GM18526 (cell line): ENCODE data around the gene NCKAP5.

ENCODE experiments used
- POLR2A ChIP-seq: IDR thresholded peaks from 3 replicates; pipeline ENCODE4 v1.6.1; 2011; ENCODE audit not compliant: insufficient read length; ENCODE audit errors: extremely low read depth

Gene NCKAP5

GRCh38 chr2:132774189-132774588, 794.1 kb downstream of the NCKAP5 start:
- TF ChIP-seq POLR2A = no peak

DNA sequence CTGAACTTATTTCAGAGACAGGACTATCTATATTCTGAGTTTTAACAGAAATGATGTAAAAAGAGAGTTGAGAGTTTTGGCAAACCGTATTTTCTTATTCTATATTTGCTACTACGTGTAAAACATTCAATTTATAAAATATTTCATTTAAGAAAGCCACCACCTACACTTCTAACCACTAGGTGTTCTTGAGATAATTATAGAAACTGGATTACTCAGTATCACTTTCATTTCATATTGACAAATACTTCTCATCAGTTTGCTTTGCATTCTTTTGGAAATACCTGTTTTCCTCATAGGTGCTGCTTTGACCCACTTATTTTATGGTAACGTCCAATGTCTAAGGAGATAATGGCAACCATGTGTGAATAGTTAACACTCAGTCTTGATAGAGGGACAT, 794.9 kb downstream of the NCKAP5 start:
- no peak for TF ChIP-seq POLR2A

DNA sequence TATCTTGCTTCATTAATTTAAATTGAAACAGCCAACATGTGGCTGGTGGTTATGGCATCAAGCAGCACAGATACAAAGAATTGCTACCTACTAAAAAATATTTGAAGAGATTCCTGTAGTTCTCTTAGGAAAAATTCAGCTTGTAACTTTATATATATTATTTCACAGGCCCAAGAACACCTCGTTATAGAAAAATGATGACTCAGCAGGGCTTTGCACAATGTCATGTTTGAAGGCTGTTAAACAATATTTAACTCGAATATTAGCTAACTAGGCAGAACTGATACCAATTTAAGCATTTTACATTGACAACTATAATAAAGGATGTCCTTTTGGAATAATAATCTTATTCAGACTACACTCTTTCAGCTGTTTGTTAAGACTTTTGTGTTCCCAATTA, 795.9 kb downstream of the NCKAP5 start:
- TF ChIP-seq POLR2A = no peak

GRCh38 chr2:132766573-132766972, 801.7 kb downstream of the NCKAP5 start:
- no peak for TF ChIP-seq POLR2A

DNA sequence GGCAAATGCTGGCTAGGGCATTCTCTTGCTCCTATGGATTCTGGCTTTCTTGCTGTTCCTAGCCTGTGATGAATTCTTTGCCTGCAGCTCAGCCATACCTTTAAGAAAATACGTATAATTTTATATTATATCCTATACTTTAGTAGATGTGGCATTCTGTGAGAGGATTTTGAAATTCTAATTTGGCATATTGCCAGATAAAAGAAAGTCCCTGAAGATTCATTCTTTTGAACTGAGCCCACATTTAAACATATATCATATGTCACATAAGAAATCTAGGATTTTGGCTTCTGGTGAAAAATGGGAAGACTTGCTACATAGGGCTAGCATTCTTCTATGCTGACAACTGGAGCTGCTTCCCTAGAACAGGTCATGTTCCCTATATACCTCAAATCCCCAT, 806.8 kb downstream of the NCKAP5 start:
- no peak for TF ChIP-seq POLR2A

- TF ChIP-seq POLR2A = no peak
These were observed 807.3 kb downstream of the NCKAP5 start for GRCh38 chr2:132760971-132761370.

DNA sequence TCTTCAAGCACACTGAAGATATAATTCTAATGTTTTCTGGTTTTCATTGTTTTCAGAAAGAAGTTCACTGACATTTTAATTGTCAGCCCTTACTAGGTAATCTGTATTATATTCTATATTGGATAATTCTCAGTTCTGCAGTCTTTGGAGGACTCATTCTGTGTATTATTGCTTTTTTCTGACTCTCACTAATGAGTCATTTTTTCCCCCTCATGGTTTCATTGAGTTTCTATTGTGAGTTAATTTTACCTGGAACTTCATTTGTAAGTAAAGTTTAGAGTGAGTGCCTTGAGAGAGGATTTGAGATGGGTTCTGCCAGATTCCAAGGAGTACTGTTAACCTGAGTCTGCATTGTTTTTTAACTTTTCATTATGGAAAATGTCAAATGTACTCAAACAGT, 807.9 kb downstream of the NCKAP5 start:
- TF ChIP-seq POLR2A = no peak

GRCh38 chr2:132758995-132759394, 809.3 kb downstream of the NCKAP5 start:
- no peak for TF ChIP-seq POLR2A

GRCh38 chr2:132757676-132758075, 810.6 kb downstream of the NCKAP5 start:
- TF ChIP-seq POLR2A = no peak

DNA sequence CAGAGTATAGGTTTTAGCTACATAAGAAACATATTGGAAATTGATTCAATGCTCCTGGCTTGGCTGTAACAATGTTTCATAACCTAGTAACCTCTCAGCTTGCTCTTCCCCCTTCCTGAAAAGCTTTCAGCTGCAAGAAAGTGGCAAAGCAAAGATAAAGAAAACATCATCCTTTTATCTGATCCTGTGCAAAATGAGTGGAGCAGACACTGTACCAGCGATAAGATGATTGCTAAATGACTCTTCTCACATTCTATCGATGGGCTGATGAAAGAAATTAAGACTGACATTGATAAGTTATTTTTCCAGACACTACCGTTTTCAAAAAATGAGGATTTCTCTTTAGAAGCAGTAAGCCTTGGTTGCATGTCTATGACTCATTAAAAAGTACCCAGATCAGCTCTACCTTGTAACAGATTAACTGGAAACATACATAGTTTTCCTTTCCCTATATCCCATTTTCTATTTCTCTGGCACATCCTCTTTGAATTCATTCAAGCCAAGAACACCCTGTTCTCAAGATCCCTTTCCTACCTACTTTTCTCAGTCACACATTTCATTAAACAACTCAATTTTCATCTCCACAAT, 811.2 kb downstream of the NCKAP5 start:
- no peak for TF ChIP-seq POLR2A

- TF ChIP-seq POLR2A = no peak
These were observed 813.3 kb downstream of the NCKAP5 start for GRCh38 chr2:132754867-132755472.

- TF ChIP-seq POLR2A = no peak
These were observed 813.9 kb downstream of the NCKAP5 start for GRCh38 chr2:132754392-132754791.

DNA sequence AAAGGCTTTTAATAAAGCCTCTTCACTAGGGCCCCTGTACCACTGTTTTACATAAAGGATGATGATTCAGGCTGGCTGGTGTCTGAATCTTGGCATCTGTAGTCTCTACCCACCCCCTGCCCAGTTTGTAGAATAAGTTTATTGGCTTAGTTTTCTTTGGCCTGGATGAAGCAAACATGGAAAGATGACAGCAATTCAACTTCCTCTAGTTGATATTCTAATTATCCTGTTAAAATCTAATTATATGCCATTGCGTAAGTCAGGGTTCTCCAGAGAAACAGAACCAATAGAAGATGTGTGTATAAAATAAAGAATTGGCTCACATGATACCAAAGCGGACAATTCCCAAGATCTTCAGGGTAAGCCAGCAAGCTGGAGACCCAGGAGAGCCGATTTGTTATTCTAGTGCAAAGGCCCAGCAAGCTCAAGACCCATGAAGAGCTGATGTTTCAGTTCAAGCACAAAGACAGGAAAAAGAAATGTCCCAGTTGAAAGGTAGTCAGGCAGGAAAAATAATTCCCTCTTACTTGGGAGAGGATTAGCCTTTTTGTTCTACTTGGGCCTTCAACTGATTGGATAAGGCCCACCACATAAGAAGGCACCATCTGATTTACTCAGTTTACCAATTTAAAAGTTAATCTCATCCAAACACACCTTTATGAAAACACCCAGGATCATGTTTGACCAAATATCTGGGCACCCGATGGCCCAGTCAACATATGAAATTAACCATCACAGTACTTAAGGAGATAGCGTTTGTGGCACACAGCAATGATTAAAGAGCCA, 815.6 kb downstream of the NCKAP5 start:
- TF ChIP-seq POLR2A = no peak

GRCh38 chr2:132751836-132752235, 816.4 kb downstream of the NCKAP5 start:
- TF ChIP-seq POLR2A = no peak

GRCh38 chr2:132750606-132751005, 817.7 kb downstream of the NCKAP5 start:
- TF ChIP-seq POLR2A = no peak

- no peak for TF ChIP-seq POLR2A
These were observed 821.2 kb downstream of the NCKAP5 start for GRCh38 chr2:132747046-132747445.

GRCh38 chr2:132741754-132742153, 826.5 kb downstream of the NCKAP5 start:
- TF ChIP-seq POLR2A = no peak

DNA sequence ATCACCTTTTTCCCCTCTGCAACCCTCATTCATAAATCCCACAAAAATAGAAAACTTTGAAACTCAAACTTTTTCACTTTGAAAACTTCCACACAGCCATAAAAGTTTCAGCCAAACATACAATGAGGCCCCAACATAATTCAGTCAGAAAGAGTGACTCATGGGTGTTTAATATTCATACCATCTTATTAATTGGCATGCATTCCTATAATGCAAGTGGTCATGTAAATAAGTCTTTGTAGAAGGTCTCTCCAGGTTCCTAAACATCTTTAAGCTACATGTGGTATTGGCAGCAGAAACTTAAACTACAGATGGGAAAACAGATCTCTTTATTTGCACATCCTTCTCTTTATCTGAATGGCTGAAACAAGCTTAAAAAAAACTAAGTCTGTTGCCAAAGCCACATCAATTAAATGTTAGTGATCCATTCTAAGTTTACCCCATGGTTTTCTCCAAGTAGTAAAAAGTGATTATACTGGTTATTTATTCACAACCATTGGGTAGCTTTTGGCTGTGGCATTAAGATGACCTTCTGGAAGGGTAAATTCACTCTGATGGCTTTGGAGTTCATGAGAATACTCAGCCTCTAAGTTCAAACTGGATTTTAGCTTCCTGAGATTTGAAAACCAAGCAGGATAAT, 828.1 kb downstream of the NCKAP5 start:
- TF ChIP-seq POLR2A = no peak
